GM13977 (cell line): Measurements from ENCODE around the gene SLC16A12.
"Not testable (repeated sequence)": the region's sequence is repeated elsewhere in the genome, so short reads cannot be mapped to it uniquely, and the experiment has no call there.

Experiments used
- DNase-seq: peaks from one replicate; pipeline ENCODE4 v3.0.0; 2012; ENCODE audit warnings: low spot score
- in situ Hi-C: fragments of 300-500 bp; cut with MboI; formaldehyde crosslinking; loops from one replicate; pipeline ENCODE4 v1.12.0; 2022; ENCODE audit warnings: low sequenced_read_pairs, low pct_unique_long_range_greater_than_20kb, mixed read lengths, inconsistent platforms; ENCODE audit not compliant: unreplicated experiment
- TF ChIP-seq, protein P1 (sequence below): IDR thresholded peaks from 2 replicates; pipeline ENCODE4 v1.5.1; 2012; ENCODE audit warnings: mild to moderate bottlenecking, control low read depth; ENCODE audit not compliant: insufficient read depth; ENCODE audit errors: extremely low read depth, missing control alignments

The SLC16A12 gene

DNA sequence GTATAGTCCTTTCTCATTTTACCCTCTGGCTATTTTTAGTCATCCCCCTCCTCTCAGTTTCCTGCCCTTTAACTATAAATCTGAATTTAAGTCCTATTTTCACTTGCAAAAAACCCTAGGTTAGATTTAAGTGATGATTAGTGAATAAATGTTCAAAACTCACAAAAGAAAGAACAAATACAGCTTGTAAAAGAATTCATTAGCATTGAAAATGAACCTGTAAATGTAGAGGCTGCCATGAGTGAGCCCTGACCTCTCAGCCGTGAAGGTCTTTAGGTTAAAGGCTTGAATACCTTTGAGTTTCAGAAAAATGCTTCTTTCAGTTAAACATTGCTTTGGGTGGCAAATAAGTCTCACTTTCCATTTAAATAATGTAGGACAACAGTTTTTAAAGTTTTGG, 2.0 kb upstream of the SLC16A12 start:
- in situ Hi-C loops, result no loop called here
- DNase-seq, result no peak
- TF ChIP-seq, protein P1, sequence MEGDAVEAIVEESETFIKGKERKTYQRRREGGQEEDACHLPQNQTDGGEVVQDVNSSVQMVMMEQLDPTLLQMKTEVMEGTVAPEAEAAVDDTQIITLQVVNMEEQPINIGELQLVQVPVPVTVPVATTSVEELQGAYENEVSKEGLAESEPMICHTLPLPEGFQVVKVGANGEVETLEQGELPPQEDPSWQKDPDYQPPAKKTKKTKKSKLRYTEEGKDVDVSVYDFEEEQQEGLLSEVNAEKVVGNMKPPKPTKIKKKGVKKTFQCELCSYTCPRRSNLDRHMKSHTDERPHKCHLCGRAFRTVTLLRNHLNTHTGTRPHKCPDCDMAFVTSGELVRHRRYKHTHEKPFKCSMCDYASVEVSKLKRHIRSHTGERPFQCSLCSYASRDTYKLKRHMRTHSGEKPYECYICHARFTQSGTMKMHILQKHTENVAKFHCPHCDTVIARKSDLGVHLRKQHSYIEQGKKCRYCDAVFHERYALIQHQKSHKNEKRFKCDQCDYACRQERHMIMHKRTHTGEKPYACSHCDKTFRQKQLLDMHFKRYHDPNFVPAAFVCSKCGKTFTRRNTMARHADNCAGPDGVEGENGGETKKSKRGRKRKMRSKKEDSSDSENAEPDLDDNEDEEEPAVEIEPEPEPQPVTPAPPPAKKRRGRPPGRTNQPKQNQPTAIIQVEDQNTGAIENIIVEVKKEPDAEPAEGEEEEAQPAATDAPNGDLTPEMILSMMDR, result no peak

DNA sequence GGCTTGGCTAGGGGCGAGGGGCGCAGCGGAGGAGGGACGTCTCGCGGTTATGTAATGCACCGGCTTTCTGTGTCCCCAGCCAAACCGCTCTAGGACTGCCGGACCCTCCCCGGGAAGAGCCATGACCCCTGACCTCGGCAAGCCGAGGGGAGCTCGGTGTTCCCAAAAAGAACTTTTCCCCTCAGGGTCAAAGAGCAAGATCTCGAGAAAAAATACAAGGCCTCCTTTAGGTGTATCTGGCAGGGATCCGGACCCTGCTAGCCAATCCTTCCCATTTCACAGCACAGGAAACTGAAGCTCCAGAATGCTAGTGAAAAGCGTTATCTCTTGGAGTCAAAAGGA, 590 bp upstream of the SLC16A12 start:
- TF ChIP-seq, protein P1, result no peak
- DNase-seq, result no peak
- in situ Hi-C loops, result no loop called here

DNA sequence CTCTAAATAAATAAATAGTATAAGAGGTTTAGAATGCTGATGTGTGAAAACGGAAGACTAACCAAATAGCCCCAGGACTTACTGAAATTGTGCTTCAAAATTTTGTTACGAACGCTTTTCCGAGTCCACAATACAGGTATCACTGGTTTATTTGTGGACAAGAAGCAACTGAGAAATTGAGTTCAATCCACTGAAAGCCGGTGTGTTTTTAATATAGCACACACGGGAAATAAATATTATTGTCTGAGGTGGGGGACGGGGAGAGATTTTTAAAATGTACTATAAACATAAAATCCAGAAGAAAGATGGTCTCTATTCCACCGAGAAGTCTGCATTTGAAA, 598 bp downstream of the SLC16A12 start:
- in situ Hi-C loops, result no loop called here
- TF ChIP-seq, protein P1, result no peak
- DNase-seq, result no peak

DNA sequence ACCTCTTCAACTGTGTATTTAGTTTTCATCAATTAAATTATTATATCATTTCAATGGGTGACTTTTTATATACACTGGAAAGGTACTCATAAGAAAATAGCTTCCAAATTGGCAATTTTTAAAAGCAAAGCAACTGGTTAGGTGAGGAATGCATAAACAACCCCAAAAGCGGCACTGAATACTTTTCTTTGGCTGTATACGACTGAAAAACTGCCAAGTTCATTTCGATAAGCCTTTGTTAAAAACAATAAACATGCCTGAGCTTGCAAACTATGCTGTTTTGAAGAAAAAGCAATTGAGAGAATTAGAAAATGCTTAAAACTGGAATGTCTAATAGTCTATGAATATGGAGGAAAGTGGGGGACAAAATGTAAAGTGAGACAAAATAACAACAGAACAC, 2.9 kb downstream of the SLC16A12 start:
- no peak for DNase-seq
- in situ Hi-C loops, result no loop called here
- TF ChIP-seq, protein P1, result no peak

DNA sequence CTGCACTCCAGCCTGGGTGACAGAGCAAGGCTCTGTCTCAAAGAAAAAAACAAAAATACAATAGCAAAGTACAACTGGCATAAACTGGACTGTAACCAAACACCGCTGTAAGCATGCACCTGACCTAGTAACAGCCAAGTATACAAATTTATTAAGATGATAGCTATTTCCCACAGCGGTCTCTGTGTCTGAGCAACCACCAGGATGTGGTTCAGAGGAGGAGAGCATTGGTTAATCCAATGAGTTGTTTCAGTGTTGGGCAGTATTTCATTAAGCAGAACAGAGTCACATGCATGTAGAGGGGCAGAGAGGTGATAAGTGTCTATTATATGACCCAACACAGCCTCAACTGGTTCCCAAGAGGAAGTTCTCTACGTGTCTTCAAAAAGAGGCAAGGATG, 4.0 kb downstream of the SLC16A12 start:
- TF ChIP-seq, protein P1, result no peak
- in situ Hi-C loops, result no loop called here
- DNase-seq, result no peak

DNA sequence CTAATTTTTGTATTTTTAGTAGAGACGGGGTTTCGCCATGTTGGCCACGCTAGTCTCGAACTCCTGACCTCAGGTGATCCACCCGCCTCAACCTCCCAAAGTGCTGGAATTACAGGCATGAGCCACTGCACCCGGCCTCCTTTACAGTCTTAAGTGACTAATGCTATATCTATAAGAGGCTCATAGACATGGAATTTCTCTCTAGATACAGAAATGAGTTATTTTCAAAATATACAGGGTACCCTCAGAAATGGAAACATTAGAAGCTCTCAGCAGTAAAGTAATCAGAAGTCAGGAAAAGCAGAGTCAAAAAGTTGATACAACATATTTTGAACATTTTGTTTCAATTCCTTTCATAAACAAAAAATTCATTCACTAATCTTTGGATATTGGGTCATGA, 5.7 kb downstream of the SLC16A12 start:
- DNase-seq, in situ Hi-C loops: not testable (repeated sequence)

DNA sequence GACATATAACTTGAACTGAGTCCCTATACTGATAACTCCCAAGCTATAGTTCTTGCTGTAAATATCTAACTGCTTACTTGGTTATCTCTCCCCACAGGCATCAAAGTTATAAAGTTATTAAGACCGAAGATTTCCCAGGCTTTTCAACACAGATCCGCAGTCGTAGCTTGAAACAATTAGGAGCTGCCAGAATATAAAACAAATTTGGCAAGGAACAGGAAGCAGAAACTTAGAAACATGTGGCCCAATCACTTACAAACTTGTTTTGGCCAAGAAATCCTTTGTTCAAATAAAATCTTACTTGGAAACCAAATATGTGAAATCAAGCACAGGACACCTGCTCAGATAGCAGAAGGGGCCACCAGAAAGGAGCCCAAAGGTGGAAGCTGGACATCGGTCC, 9.0 kb downstream of the SLC16A12 start:
- TF ChIP-seq, protein P1, result no peak
- in situ Hi-C loops, result no loop called here
- no peak for DNase-seq
